Skin epidermis (tissue), 12 donors: Measurements from ENCODE around the gene VPS26A.
"Not testable (repeated sequence)": the region's sequence is repeated elsewhere in the genome, so short reads cannot be mapped to it uniquely, and the experiment has no call there.

Source experiments
- H3K27ac ChIP-seq, 21 experiments: fragments of 200-600 bp; sonication (generic) in 11 of 21; one replicate each; pipeline ENCODE4 v1.5.0; 2020; ENCODE audit warnings: mild to moderate bottlenecking in 3 of 21, inconsistent platforms in 2 of 21, moderate library complexity in 2 of 21
- H3K4me3 ChIP-seq, 7 experiments: fragments of 200-600 bp; sonication (generic) in 2 of 7; one replicate each; pipeline ENCODE4 v1.5.0; 2020; ENCODE audit warnings: inconsistent platforms in 2 of 7, mild to moderate bottlenecking in 2 of 7, moderate library complexity in 1 of 7

Gene VPS26A

DNA sequence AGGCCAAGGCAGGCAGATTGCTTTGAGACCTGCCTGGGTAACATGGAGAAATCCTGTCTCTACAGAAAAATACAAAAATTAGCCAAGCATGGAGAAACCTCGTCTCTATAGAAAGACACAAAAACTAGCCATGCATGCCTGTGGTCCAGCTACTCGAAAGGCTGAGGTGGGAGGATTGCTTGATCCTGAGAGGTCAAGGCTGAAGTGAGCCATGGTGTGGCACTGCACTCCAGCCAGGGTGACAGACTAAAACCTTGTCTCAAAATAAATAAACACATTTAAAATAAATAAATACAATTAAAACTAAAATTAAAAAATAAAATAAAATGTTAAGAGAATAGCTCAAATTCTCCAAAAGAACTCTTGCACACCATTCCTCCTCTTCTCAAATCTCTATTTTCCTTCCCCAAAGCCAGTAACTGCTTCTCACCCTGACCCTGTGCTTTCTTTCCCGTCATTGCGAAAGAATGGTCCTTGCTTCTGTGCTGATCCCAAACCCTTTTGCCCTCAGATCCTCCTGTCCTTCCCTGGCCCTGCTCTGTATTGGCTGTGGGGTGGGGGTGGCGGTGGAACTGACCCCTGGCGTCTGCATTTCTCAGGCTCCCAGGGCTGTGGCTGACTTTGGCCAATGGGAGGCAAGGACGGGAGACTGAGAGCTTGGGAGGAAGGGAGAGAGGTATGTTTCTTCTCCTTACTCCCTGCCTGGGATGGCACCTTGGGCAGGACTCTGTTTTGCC, 23.7 kb upstream of the VPS26A start:
- Histone ChIP-seq H3K27ac (no peak overlapping the region), H3K4me3 (no peak overlapping the region)

DNA sequence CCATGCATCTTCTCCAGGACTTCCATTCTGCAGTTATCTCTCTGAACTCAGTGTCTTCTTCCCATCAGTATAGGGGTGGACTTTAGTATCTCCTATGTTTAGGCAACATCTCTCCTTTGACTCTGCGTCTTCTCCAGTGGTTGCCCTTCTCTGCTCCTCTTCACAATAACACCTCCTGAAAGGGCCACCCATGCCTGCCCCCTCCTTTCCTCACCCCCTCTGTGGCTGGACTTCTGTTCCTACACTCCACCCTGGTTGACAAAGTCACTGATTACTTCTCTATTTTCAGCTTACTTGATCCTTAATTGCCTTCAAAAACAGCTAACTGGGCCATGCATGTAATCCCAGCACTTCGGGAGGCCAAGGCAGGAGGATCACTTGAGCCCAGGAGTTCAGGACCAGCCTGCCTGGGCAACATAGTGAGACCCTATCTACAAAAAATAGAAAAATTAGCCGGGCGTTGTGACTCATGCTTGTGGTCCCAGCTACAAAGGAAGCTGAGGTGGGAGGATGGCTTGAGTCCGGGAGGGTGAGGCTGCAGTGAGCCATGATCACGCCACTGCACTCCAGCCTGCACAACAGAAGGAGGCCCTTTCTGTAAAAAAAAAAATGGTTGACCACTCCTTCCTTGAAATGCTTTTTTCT, 22.4 kb upstream of the VPS26A start:
- Histone ChIP-seq H3K27ac (peak overlapping the region in 1 of 21 experiments; percentile 3), H3K4me3 (no peak overlapping the region)

DNA sequence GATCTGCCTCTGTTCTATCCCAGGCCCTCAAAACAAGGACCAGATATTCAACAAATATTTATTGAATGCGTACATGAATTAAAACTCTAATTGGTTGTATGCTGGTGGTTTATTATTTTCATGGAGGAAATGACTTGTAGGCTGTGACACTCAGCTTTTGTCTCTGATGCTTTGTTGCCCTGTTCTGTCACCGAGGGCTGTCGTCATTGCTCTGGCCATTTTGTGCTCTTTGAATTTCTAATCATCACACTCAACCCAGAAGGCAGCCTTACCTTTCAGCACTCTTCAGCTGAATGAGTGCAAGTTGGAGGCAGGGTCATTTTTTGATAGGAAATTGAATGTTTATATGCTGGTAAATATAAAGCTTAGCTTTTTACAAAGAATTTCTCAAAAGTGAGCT, 21.5 kb upstream of the VPS26A start:
- H3K4me3 ChIP-seq, result no peak overlapping the region
- no peak overlapping the region for H3K27ac ChIP-seq

DNA sequence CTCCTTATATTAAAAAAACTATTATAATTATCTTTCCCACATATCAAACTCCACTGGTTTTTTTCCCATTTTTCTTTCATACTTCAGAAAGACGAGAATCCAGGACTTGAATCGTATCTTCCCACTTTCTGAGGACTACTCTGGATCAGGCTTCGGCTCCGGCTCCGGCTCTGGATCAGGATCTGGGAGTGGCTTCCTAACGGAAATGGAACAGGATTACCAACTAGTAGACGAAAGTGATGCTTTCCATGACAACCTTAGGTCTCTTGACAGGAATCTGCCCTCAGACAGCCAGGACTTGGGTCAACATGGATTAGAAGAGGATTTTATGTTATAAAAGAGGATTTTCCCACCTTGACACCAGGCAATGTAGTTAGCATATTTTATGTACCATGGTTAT, 20.2 kb upstream of the VPS26A start:
- no peak overlapping the region for H3K27ac ChIP-seq
- no peak overlapping the region for H3K4me3 ChIP-seq

DNA sequence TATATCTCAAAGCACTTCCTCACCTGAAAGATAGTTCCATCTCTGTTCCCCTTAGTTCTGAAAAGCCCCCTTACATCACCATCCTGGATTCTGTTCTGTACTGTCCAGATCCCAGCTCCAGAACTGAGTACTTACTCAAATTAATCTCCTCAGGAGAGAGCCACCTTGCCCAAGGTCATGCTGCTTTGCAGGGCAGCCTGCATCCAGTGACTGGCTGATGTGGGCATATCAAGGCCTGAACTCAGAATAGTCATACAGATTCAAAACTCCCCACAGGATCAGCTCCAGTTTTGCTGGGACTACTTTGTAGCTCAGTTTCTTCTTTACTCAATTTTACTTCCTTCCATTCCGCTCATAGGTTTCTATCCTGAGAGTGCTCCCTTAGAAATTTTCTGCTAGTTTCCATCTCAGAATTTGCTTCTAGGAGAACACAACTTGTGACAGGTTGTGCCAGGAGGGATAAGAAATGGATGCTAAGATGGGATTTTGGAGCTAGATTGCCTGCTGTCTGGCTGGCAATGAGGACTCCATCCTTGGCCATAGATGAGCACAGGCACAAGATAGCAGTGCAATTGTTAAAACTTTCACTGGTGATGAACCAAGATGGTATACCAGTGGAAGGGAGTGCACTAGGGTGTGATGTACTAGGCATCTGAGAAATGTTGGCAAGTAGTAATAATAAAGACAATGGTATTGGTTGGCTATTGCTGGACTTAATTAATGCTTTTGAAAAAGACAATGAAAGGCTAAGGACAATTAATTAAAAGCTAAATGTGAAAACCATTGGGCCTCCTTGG, 18.8 kb upstream of the VPS26A start:
- Histone ChIP-seq H3K4me3 (no peak overlapping the region), H3K27ac (no peak overlapping the region)

DNA sequence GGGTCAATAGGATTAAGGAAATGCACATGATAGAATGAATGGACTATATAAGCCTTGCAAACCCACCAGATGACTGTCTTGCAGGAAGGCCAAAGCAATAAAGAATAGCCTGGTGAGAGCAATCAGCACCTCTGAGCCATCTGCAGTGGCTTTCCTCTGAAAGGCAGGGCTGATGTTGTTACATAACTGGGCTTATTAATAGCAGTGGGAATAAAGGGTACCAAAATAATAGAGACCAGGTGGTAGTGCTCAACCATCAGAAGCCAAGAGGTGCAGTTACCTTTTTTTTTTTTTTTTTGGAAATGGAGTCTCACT, 16.8 kb upstream of the VPS26A start:
- Histone ChIP-seq H3K4me3 (no peak overlapping the region), H3K27ac (no peak overlapping the region)

DNA sequence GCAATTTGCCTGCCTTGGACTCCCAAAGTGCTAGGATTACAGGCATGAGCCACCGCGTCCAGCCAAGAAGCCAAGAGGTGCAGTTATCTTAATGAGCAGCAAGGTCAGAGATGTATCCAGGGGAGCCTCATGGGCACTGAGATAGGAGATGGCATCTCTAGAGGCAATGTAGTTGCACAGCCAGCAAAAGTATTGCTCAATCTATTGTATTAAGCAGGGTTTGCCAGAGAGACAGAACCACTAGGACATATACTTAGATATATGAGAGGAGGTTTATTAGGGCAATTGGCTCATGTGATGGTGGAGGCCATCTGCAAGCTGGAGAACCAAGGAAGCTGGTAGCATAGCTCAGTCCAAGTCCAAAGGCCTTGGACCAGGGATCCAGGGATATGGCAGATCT, 16.3 kb upstream of the VPS26A start:
- H3K4me3 ChIP-seq, result no peak overlapping the region
- H3K27ac ChIP-seq, result no peak overlapping the region

DNA sequence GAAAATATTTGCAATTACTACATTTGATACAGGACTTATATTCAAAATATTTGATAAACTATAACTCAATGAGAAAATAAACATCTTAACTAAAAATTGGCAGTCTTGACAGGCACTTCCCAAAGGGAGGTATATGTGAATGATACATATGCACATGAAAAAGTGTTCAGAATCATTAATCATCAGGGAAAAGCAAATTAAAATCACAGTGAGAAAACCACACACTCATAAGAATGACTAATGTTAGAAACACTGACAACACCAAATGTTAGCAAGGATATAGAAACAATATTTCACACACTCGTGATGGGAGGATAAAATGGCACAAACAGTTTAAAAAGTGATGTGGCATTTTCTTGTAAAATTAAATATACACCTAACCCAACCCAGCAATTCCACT, 4.1 kb upstream of the VPS26A start:
- Histone ChIP-seq H3K27ac (no peak overlapping the region), H3K4me3 (no peak overlapping the region)

DNA sequence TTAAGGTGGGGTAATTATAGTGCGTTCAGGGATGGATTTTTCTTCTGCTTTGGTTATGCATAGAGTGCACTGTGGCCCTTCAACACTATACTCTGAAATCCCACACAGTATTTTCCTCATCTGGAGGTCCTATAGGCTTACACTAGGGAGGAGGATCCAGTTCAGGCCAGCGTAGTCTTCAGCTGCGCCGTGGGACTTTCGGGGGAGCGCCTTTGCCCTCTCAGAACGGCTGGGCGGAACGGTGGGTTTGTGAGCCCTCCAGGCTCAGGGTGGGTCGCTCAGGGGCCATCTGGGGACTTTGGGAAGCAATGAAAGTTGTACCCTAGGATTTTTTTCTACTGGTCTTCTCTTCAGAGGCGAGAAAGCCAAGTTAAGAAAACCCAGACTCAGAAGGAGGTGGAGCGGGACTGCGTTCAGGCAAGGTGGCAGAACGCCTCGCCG, 652 bp upstream of the VPS26A start:
- peak overlapping the region; percentile 26 to 99 (median 96) for H3K27ac ChIP-seq
- peak overlapping the region; percentile 79 to 98 (median 94) for H3K4me3 ChIP-seq

DNA sequence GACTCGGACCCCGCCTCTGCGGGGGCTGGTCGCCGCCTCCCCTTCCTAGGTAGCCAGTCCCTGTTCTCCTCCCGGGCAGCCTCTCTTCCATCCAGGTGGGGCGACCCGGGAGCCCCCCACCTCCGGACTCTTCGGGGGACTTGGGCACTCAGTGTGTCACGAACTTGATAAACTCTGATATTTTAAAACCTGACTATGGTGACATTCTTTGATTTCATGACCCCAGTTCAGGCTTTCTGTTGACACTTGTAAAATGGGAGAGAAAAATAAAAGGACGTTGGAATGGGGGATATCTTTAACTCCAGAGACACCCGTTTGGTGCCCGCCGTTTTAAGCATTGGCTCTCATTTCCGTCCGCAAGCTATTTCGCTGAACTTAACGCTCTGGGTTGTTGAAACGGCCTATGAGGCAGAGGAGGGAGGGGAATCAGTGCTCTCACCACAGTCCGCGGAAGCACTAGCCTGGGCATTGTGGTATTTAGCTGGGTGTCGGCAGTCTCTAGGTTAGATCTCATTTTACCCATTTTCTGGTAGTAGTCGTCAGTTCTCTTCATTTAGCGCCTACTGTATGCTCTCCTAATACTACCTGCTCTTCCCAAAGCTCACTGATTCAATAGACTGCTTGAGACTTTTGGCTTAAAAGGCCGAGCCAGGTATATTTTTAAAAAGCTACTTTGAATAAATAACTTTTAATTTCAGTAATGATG, 738 bp downstream of the VPS26A start:
- peak overlapping the region; percentile 63 to 99 (median 96) for H3K27ac ChIP-seq

DNA sequence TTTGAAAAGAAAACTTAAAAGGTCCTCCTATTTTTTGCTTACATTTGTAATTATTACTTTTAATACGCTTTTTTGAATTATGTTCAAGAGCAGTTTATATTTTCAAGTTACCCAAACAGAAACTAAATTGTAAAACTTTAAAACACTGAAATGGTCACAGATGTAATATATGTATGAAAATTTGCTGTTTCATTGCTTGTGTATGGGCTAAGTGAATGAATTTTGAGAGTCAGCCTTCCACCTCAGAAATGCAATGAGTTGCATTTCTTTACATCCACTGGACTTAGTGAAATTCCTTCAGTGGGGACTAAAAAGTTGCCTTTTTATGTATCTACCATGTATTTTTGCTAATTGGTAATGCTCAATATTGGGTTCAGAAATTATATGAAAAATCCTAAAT, 1.6 kb downstream of the VPS26A start:
- H3K4me3 ChIP-seq, result peak overlapping the region in 4 of 7 experiments; percentile 79 to 97 (median 88)
- peak overlapping the region in 3 of 21 experiments; percentile 89 to 99 (median 97) for H3K27ac ChIP-seq

More for the DNA sequence above, 738 bp downstream of the VPS26A start:
- H3K4me3 ChIP-seq, result peak overlapping the region; percentile 79 to 98 (median 94)

DNA sequence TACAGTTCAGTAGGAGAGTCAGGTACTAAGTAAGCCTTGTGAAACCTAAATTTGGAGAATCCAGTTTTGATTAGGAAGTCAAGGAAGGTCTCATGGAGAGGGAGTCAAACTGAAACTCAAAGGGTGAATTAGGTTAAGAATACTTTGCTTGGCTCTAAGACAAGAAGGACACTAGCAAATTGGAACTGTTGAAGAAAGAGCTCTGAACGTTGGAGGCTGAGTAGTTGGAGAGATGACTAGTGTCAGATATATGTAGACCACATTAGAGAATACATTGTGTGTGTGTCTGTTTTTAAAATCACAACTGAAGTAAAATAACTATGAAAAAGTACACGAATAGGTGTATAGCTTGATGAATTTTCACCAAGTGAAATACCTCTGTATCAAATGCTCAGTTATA, 6.3 kb downstream of the VPS26A start:
- no peak overlapping the region for H3K27ac ChIP-seq
- no peak overlapping the region for H3K4me3 ChIP-seq

DNA sequence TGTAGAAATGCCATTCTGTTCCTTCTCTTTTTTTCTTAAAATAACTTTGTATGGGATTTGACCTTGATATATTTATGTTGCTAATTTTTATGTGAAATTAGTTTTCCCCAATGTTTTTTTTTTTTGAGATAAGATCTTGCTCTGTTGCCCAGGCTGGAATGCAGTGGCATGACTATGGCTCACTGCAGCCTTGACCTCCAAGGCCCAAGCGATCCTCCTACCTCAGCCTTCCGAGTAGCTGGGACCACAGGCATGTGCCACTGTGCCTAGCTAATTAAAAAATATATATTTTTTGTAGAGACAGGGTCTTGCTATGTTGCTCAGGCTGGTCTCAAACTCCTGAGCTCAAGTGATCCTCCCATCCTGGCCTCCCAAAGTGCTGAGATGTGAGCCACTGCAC, 16.0 kb downstream of the VPS26A start:
- H3K27ac ChIP-seq, result no peak overlapping the region
- no peak overlapping the region for H3K4me3 ChIP-seq

DNA sequence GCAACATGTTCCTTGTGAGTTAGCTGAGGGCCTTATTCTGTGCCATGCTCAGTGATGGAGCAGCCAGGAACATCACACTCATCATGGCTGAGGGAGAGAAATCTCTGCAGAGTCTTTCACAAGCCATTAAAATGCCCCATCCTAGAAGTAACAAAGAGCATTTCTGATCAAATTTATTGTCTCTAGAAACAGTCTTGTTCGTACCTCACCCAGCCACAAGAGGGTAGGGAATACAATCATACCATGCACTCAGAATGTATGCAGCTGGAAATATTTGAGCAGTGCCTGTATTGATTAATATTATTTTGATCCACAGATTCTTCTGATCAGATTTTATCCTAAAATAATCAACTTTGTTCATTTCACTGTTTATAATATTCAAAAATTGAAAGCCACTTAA, 17.3 kb downstream of the VPS26A start:
- H3K4me3 ChIP-seq, result no peak overlapping the region
- no peak overlapping the region for H3K27ac ChIP-seq

DNA sequence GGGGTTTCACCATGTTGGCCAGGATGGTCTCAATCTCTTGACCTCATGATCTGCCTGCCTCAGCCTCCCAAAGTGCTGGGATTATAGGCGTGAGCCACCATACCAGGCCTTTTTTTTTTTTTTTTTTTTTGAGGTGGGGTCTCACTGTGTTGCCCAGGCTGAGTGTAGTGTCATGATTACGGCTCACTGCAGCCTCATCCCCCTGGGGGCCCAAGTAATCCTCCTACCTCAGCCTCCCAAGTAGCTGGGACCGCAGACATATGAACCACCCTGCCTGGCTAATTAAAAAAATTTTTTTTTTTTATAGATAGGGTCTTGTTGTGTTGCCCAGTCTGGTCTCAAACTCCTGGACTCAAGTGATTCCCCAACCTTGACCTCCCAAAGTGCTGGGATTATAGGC, 18.1 kb downstream of the VPS26A start:
- H3K4me3 ChIP-seq, H3K27ac ChIP-seq: not testable (repeated sequence)

DNA sequence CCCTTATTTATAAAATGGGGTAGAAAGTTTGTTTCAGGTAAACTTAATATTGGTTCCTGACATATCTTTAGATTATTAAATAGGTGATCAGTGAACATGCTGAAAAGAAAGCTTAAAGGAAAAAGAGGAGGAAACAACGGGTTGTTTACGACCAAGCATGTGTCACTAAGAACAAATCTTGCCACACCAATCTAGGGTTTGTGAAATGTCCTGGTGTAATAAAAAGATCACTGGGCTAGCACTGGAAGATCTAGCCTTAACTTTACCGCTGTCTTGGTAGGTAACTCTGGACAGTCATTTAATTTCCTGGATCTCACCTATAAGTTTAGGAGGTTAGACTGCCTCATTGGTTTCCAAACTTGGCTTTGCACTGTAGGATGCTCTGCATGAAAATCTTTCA, 19.0 kb downstream of the VPS26A start:
- Histone ChIP-seq H3K27ac (no peak overlapping the region), H3K4me3 (no peak overlapping the region)

DNA sequence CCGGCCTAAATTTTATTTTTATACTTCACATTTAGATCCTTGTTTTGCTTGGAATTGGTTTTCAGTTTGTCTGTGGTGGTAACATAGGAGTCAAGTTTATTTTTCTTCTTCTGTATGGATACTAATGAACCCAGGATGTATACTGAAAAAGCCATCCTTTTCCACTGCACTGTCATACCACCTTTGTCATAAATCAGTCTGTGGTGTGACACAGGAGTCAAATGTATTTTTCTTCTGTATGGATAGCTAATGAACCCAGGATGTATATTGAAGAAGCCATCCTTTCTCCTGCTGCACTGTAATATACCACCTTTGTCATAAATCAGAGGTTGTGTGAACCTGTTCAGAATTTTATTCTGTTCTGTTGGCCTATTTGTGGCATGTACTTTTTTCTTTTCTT, 21.4 kb downstream of the VPS26A start:
- Histone ChIP-seq H3K27ac (no peak overlapping the region), H3K4me3 (no peak overlapping the region)

DNA sequence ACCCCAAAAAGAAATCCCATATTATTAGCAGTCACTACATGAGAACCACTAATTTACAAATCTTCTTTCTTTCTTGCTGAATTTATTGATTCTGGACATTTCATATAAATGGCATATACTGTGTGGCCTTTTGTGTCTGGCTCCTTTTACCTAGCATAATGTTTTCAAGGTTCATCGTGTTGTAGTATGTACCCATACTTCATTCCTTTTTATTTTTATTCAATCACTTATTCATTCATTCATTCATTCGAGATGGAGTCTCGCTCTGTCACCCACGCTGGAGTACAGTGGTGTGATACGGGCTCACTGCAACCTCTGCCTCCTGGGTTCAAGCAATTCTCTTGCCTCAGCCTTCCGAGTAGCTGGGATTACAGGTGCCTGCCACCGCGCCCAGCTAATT, 21.9 kb downstream of the VPS26A start:
- H3K27ac ChIP-seq, result no peak overlapping the region
- no peak overlapping the region for H3K4me3 ChIP-seq

DNA sequence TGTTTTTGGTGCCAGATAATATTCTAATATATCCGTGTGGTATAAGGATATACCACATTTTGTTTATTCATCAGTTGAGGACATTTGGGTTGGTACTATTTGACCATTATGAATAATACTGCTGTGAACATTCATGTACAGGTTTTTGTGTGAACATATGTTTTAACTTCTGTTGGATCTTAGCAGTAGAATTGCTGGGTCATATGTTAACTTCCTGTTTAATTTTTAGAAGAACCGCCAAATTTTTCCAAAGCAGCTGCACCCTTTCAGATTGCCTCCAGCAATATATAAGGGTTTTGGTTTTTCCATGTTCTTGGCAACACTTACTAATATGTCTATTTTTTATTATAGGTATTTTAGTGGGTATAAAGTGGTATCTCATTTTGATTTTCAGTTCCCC, 22.8 kb downstream of the VPS26A start:
- Histone ChIP-seq H3K4me3 (no peak overlapping the region), H3K27ac (no peak overlapping the region)

DNA sequence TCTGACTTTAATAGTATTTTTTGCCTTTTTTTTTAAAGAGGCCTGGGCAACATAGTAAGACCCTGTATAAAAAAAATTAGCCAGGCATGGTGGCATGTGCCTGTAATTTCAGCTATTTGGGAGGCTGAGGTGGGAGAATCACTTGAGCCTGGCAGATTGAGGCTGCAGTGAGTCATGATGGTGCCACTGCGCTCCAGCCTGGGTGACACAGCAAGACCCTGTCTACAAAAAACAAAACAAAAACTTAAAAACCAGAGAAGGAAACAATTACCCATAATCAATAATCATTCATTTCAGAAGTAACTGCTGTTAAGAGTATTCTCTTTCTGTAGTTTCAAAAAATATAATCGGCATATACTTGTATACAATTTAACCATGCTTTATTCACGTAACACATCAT, 28.0 kb downstream of the VPS26A start:
- Histone ChIP-seq H3K27ac (no peak overlapping the region), H3K4me3 (no peak overlapping the region)
